ENCODE results near the gene PCDHGA9. TPM values are rescaled to one million over a fixed set of nuclear protein-coding genes. Genes with fewer than 3 reads are reported as not detected.

The PCDHGA9 gene
- total and polyA plus RNA-seq, 2 donors (not counting 3 experiments of a cell fraction or from before 2014, with no cell fraction given): 1.1 to 3.9 TPM

- peak within 1 kb of the TSS in 2 of 3 experiments; percentile 31 to 41 for H3K4me3 ChIP-seq (replicated peaks in 1 of 3; ENCODE audit: insufficient read depth in 1 of 3, low read depth in 1 of 3, low read length in 3 of 3)
- no peaks in the 10 kb centered on the region for H3K9me3 ChIP-seq (replicated peaks; ENCODE audit: control insufficient read depth, insufficient read depth, low read length)
- DNase-seq (ENCODE audit: low read depth, low spot score) (peak; percentile 49), FAIRE-seq (peak; percentile 74)
- no peaks in the 10 kb centered on the region for H3K4me1 ChIP-seq (ENCODE audit: control insufficient read depth, extremely low read depth, insufficient read depth, low read length)
- H3K4me2 ChIP-seq (ENCODE audit: insufficient read depth, low read length): peak within 1 kb of the TSS; percentile 52
- dilution Hi-C loops (cut with MboI; ENCODE audit: extremely low pct_ligation_motif_present, low sequenced_read_pairs) (no loop called here), intact Hi-C loops (cut with micrococcal nuclease) (loop anchor here (1.0 to 5.0 kb wide), 2 partner anchors 49 to 187 kb away; partner anchors contain the start of gene PCDHGA11)
- peaks cover 30 to 77% of the 10 kb centered on the region in 2 experiments for H3K27me3 ChIP-seq (ENCODE audit: control insufficient read depth in 2 of 2, insufficient read depth in 2 of 2, low read length in 2 of 2)
- H2AFZ ChIP-seq (ENCODE audit: low read depth, low read length): peak within 1 kb of the TSS; percentile 62
- POLR2A ChIA-PET: no interaction called here
- H3K79me2 ChIP-seq (ENCODE audit: control insufficient read depth, insufficient read depth, low read length): no peaks in the 10 kb centered on the region
- no peaks in the 10 kb centered on the region for H3K9me1 ChIP-seq (replicated peaks; ENCODE audit: control insufficient read depth, extremely low read depth, insufficient read depth, low read length)
- H3K27ac ChIP-seq (ENCODE audit: insufficient read depth, low read depth, low read length): no peak within 1 kb of the TSS
- H4K20me1 ChIP-seq (replicated peaks; ENCODE audit: control insufficient read depth, extremely low read depth, insufficient read depth, low read length): no peaks in the 10 kb centered on the region
- H3K36me3 ChIP-seq (ENCODE audit: control insufficient read depth in 2 of 2, extremely low read depth in 1 of 2, insufficient read depth in 2 of 2, low read length in 2 of 2): no peaks in the 10 kb centered on the region
- BruUV-seq (replicated peaks): TSS peak; percentile 20
- TF ChIP-seq, protein P1, sequence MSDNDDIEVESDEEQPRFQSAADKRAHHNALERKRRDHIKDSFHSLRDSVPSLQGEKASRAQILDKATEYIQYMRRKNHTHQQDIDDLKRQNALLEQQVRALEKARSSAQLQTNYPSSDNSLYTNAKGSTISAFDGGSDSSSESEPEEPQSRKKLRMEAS (IDR thresholded peaks at IDR 0.05; ENCODE audit: insufficient read depth, insufficient read length): no peak
- TF ChIP-seq, protein P2, sequence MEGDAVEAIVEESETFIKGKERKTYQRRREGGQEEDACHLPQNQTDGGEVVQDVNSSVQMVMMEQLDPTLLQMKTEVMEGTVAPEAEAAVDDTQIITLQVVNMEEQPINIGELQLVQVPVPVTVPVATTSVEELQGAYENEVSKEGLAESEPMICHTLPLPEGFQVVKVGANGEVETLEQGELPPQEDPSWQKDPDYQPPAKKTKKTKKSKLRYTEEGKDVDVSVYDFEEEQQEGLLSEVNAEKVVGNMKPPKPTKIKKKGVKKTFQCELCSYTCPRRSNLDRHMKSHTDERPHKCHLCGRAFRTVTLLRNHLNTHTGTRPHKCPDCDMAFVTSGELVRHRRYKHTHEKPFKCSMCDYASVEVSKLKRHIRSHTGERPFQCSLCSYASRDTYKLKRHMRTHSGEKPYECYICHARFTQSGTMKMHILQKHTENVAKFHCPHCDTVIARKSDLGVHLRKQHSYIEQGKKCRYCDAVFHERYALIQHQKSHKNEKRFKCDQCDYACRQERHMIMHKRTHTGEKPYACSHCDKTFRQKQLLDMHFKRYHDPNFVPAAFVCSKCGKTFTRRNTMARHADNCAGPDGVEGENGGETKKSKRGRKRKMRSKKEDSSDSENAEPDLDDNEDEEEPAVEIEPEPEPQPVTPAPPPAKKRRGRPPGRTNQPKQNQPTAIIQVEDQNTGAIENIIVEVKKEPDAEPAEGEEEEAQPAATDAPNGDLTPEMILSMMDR (IDR thresholded peaks at IDR 0.05; ENCODE audit: extremely low read depth in 1 of 2, insufficient read depth in 1 of 2, low read depth in 1 of 2, low read length in 2 of 2): peak; percentile 40 to 48
- no peak for TF ChIP-seq POLR2AphosphoS5 (IDR thresholded peaks at IDR 0.05; ENCODE audit: insufficient read depth, low read depth, low read length)
- no peak for TF ChIP-seq POLR2A (IDR thresholded peaks at IDR 0.05; ENCODE audit: low read depth, low read length)
- CTCF ChIA-PET: interaction anchor here (0.6 to 3.2 kb wide), 21 partner anchors 9 to 194 kb away, joined by 3 to 41 read pairs (median 4); partner anchors contain the start of genes PCDHB14, PCDHGA10, PCDHGA11 and PCDHGA12
- H3K9ac ChIP-seq (replicated peaks; ENCODE audit: extremely low read depth, insufficient read depth, low read length): no peak within 1 kb of the TSS
These were observed 28.8 kb upstream of the PCDHGA9 start, which contains the start of gene PCDHGA6 for GRCh38 chr5:141373673-141374317. Gene PCDHGA6, plus strand, starts transcription at chr5:141373891. Its CDS starts 193 bp downstream, at chr5:141374084.

Data from endothelial cell of umbilical vein (primary cell).